ENCODE measurements around the gene KIAA2012. TPM values are rescaled to one million over a fixed set of nuclear protein-coding genes. Genes with fewer than 3 reads are reported as not detected.
"Not testable (repeated sequence)": the region's sequence is repeated elsewhere in the genome, so short reads cannot be mapped to it uniquely, and the experiment has no call there.

Gene KIAA2012
- total and polyA plus RNA-seq, 4 experiments from 2014 or later: not detected

GRCh38 chr2:202221873-202222272 is 148.8 kb downstream of the KIAA2012 start:
- no peaks in the 10 kb centered on the region for H3K27me3 ChIP-seq (ENCODE audit: insufficient read depth, low read length)
- POLR2A ChIA-PET (ENCODE audit: partially characterized antibody): no interaction called here
- H3K4me1 ChIP-seq (ENCODE audit: insufficient read depth, low read length): no peaks in the 10 kb centered on the region
- Mint-ChIP-seq H3K9me3 (no peaks in the 10 kb centered on the region), H3K36me3 (peaks cover 37 to 47% of the 10 kb centered on the region in 2 donors), H3K27me3 (no peaks in the 10 kb centered on the region), H3K27ac (peak overlapping the region in 5 of 7 donors; percentile 2 to 25 (median 18)), H3K4me3 (no peak overlapping the region), H3K4me1 (peaks cover 33 to 62% (median 43%) of the 10 kb centered on the region in 4 donors)
- no peak overlapping the region for H3K27ac ChIP-seq (ENCODE audit: low read depth, low read length)
- H3K9me3 ChIP-seq (ENCODE audit: control insufficient read depth in 1 of 2, low read length in 2 of 2): no peaks in the 10 kb centered on the region
- CTCF ChIA-PET (ENCODE audit: partially characterized antibody): interaction anchor here (1.1 kb wide), 1 partner anchor 10 kb away, joined by 4 read pairs; no protein-coding TSS in a partner anchor
- no peak overlapping the region for H3K4me3 ChIP-seq (ENCODE audit: low read length in 2 of 2)
- peaks cover 5% of the 10 kb centered on the region for H3K36me3 ChIP-seq (ENCODE audit: insufficient read depth, low read length)
- intact Hi-C loops (cut with micrococcal nuclease): no loop called here
- DNase-seq: no peak

- peak overlapping the region; percentile 31 to 97 (median 94) for H3K27ac Mint-ChIP-seq
- no peaks in the 10 kb centered on the region for H3K27me3 Mint-ChIP-seq
- peaks cover 0 to 12% of the 10 kb centered on the region in 2 donors for H3K36me3 Mint-ChIP-seq
- ChIA-PET CTCF (ENCODE audit: partially characterized antibody) (no interaction called here), POLR2A (ENCODE audit: partially characterized antibody) (interaction anchor here (0.6 to 1.6 kb wide), 5 partner anchors 28 to 1373 kb away, joined by 3 to 19 read pairs (median 3); partner anchors contain the start of genes CLK1, FZD7 and NOP58)
- intact Hi-C loops (cut with micrococcal nuclease): loop anchor here (1.0 to 5.0 kb wide), 3 partner anchors 27 to 1426 kb away; partner anchors contain the start of genes ALS2, BZW1 and NOP58
- peak in 2 of 5 donors; percentile 5 to 52 for DNase-seq
- H3K9me3 Mint-ChIP-seq: no peaks in the 10 kb centered on the region
- peaks cover 21 to 54% (median 39%) of the 10 kb centered on the region in 4 donors for H3K4me1 Mint-ChIP-seq
- Histone ChIP-seq H3K27ac (ENCODE audit: low read depth, low read length) (peak overlapping the region; percentile 81), H3K9me3 (ENCODE audit: control insufficient read depth in 1 of 2, low read length in 2 of 2) (no peaks in the 10 kb centered on the region), H3K4me3 (ENCODE audit: low read length in 2 of 2) (peak overlapping the region; percentile 52 to 96), H3K27me3 (ENCODE audit: insufficient read depth, low read length) (no peaks in the 10 kb centered on the region), H3K36me3 (ENCODE audit: insufficient read depth, low read length) (no peaks in the 10 kb centered on the region), H3K4me1 (ENCODE audit: insufficient read depth, low read length) (peaks cover 22% of the 10 kb centered on the region)
- peak overlapping the region; percentile 94 to 100 (median 95) for H3K4me3 Mint-ChIP-seq
Observed at GRCh38 chr2:202237787-202238233, 164.8 kb downstream of the KIAA2012 start.

- CTCF ChIA-PET (ENCODE audit: partially characterized antibody): no interaction called here
- intact Hi-C loops (cut with micrococcal nuclease): loop anchor here (1.0 to 5.0 kb wide), 3 partner anchors 27 to 1426 kb away; partner anchors contain the start of genes ALS2, BZW1 and NOP58
- peak within 1 kb of the TSS; percentile 81 for H3K27ac ChIP-seq (ENCODE audit: low read depth, low read length)
- DNase-seq: peak; percentile 90 to 96 (median 90)
- H3K27me3 ChIP-seq (ENCODE audit: insufficient read depth, low read length): no peaks in the 10 kb centered on the region
- no peaks in the 10 kb centered on the region for H3K36me3 ChIP-seq (ENCODE audit: insufficient read depth, low read length)
- no peaks in the 10 kb centered on the region for H3K9me3 Mint-ChIP-seq
- H3K4me1 Mint-ChIP-seq: peaks cover 16 to 48% (median 34%) of the 10 kb centered on the region in 4 donors
- peaks cover 0 to 12% of the 10 kb centered on the region in 2 donors for H3K36me3 Mint-ChIP-seq
- peaks cover 17% of the 10 kb centered on the region for H3K4me1 ChIP-seq (ENCODE audit: insufficient read depth, low read length)
- peak within 1 kb of the TSS; percentile 95 to 100 (median 98) for H3K4me3 Mint-ChIP-seq
- H3K9me3 ChIP-seq (ENCODE audit: control insufficient read depth in 1 of 2, low read length in 2 of 2): no peaks in the 10 kb centered on the region
- POLR2A ChIA-PET (ENCODE audit: partially characterized antibody): interaction anchor here (0.6 to 1.6 kb wide), 4 partner anchors 28 to 40 kb away, joined by 3 to 19 read pairs (median 4); partner anchors contain the start of gene NOP58
- H3K27ac Mint-ChIP-seq: peak within 1 kb of the TSS; percentile 89 to 100 (median 98)
- peak within 1 kb of the TSS; percentile 52 to 96 for H3K4me3 ChIP-seq (ENCODE audit: low read length in 2 of 2)
- H3K27me3 Mint-ChIP-seq: no peaks in the 10 kb centered on the region
Observed at GRCh38 chr2:202238234-202239197, 165.5 kb downstream of the KIAA2012 start, which contains the start of gene SUMO1. TSS of gene SUMO1 (minus strand) at chr2:202238597. CDS start at chr2:202238451, 146 bp downstream.

GRCh38 chr2:202247710-202248109 is 174.7 kb downstream of the KIAA2012 start:
- H3K27me3 Mint-ChIP-seq; H3K27me3 ChIP-seq (ENCODE audit: insufficient read depth, low read length); H3K36me3 ChIP-seq (ENCODE audit: insufficient read depth, low read length); H3K9me3 Mint-ChIP-seq; H3K4me3 Mint-ChIP-seq; H3K9me3 ChIP-seq (ENCODE audit: control insufficient read depth in 1 of 2, low read length in 2 of 2); H3K4me1 Mint-ChIP-seq; DNase-seq; H3K36me3 Mint-ChIP-seq; H3K4me1 ChIP-seq (ENCODE audit: insufficient read depth, low read length); H3K27ac Mint-ChIP-seq; H3K27ac ChIP-seq (ENCODE audit: low read depth, low read length); POLR2A ChIA-PET (ENCODE audit: partially characterized antibody); H3K4me3 ChIP-seq (ENCODE audit: low read length in 2 of 2); intact Hi-C loops (cut with micrococcal nuclease): not testable (repeated sequence)
- CTCF ChIA-PET (ENCODE audit: partially characterized antibody): interaction anchor here (1.4 kb wide), 1 partner anchor 14 kb away, joined by 3 read pairs; no protein-coding TSS in a partner anchor

- H3K9me3 Mint-ChIP-seq: no peaks in the 10 kb centered on the region
- H3K27ac Mint-ChIP-seq: no peak overlapping the region
- ChIA-PET CTCF (ENCODE audit: partially characterized antibody) (no interaction called here), POLR2A (ENCODE audit: partially characterized antibody) (no interaction called here)
- H3K27me3 Mint-ChIP-seq: peaks cover 1 to 2% of the 10 kb centered on the region in 2 donors
- H3K36me3 ChIP-seq (ENCODE audit: insufficient read depth, low read length): no peaks in the 10 kb centered on the region
- no peaks in the 10 kb centered on the region for H3K27me3 ChIP-seq (ENCODE audit: insufficient read depth, low read length)
- no peaks in the 10 kb centered on the region for H3K9me3 ChIP-seq (ENCODE audit: control insufficient read depth in 1 of 2, low read length in 2 of 2)
- H3K4me3 ChIP-seq (ENCODE audit: low read length in 2 of 2): no peak overlapping the region
- H3K4me1 Mint-ChIP-seq: no peaks in the 10 kb centered on the region
- H3K36me3 Mint-ChIP-seq: no peaks in the 10 kb centered on the region
- intact Hi-C loops (cut with micrococcal nuclease): no loop called here
- DNase-seq: no peak
- no peak overlapping the region for H3K4me3 Mint-ChIP-seq
- no peak overlapping the region for H3K27ac ChIP-seq (ENCODE audit: low read depth, low read length)
- no peaks in the 10 kb centered on the region for H3K4me1 ChIP-seq (ENCODE audit: insufficient read depth, low read length)
Observed at GRCh38 chr2:202249521-202250253, 176.6 kb downstream of the KIAA2012 start.

GRCh38 chr2:202251494-202251893 is 178.4 kb downstream of the KIAA2012 start:
- POLR2A ChIA-PET (ENCODE audit: partially characterized antibody): no interaction called here
- no peak overlapping the region for H3K4me3 ChIP-seq (ENCODE audit: low read length in 2 of 2)
- H3K27ac Mint-ChIP-seq: no peak overlapping the region
- no peaks in the 10 kb centered on the region for H3K9me3 Mint-ChIP-seq
- no peaks in the 10 kb centered on the region for H3K36me3 ChIP-seq (ENCODE audit: insufficient read depth, low read length)
- H3K4me3 Mint-ChIP-seq: no peak overlapping the region
- no peak overlapping the region for H3K27ac ChIP-seq (ENCODE audit: low read depth, low read length)
- no peaks in the 10 kb centered on the region for H3K4me1 Mint-ChIP-seq
- CTCF ChIA-PET (ENCODE audit: partially characterized antibody): no interaction called here
- intact Hi-C loops (cut with micrococcal nuclease): no loop called here
- no peaks in the 10 kb centered on the region for H3K27me3 ChIP-seq (ENCODE audit: insufficient read depth, low read length)
- H3K27me3 Mint-ChIP-seq: peaks cover 1 to 2% of the 10 kb centered on the region in 2 donors
- no peaks in the 10 kb centered on the region for H3K9me3 ChIP-seq (ENCODE audit: control insufficient read depth in 1 of 2, low read length in 2 of 2)
- DNase-seq: no peak
- H3K4me1 ChIP-seq (ENCODE audit: insufficient read depth, low read length): no peaks in the 10 kb centered on the region
- no peaks in the 10 kb centered on the region for H3K36me3 Mint-ChIP-seq
